Panc1 (cell line): Measurements from ENCODE around the gene POLR3E.

Experiments
- CTCF ChIP-seq: fragments of 450-650 bp; IDR thresholded peaks from 2 replicates; pipeline ENCODE4 v1.5.1; 2017; ENCODE audit warnings: mild to moderate bottlenecking
- POLR2AphosphoS5 ChIP-seq: IDR thresholded peaks from 2 replicates; pipeline ENCODE4 v1.6.1; 2012; ENCODE audit warnings: mild to moderate bottlenecking, low read depth, low read length, moderate library complexity
- REST ChIP-seq, 2 experiments: IDR thresholded peaks; 2 replicates each; pipeline ENCODE4 v1.6.1; 2011 to 2012; ENCODE audit warnings: low read depth in 2 of 2, control low read depth in 1 of 2, low read length in 1 of 2, mild to moderate bottlenecking in 1 of 2, moderate library complexity in 1 of 2; ENCODE audit not compliant: insufficient read depth in 1 of 2
- SIN3A ChIP-seq: IDR thresholded peaks from 2 replicates; pipeline ENCODE4 v1.6.1; 2012; ENCODE audit warnings: low read depth, mild to moderate bottlenecking, low read length, moderate library complexity, borderline replicate concordance; ENCODE audit not compliant: insufficient read depth

- no peak for TF ChIP-seq CTCF
- no peak for TF ChIP-seq SIN3A
- no peak for TF ChIP-seq POLR2AphosphoS5
- TF ChIP-seq REST (IDR thresholded peaks at IDR 0.05; ENCODE audit: insufficient read depth in 1 of 2, low read depth in 2 of 2, low read length in 1 of 2) = no peak
Measured at GRCh38 chr16:22252317-22252716, 44.9 kb upstream of the POLR3E start.
